ENCODE data around the gene INO80.

The INO80 gene

DNA sequence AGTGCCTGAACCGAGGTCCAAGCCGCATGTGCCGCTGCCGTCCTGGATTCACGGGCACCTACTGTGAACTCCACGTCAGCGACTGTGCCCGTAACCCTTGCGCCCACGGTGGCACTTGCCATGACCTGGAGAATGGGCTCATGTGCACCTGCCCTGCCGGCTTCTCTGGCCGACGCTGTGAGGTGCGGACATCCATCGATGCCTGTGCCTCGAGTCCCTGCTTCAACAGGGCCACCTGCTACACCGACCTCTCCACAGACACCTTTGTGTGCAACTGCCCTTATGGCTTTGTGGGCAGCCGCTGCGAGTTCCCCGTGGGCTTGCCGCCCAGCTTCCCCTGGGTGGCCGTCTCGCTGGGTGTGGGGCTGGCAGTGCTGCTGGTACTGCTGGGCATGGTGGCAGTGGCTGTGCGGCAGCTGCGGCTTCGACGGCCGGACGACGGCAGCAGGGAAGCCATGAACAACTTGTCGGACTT, 179.8 kb downstream of the INO80 start:
- no peaks in the 10 kb centered on the region for H3K36me3 Mint-ChIP-seq
- H3K27me3 Mint-ChIP-seq, result peaks cover 24% of the 10 kb centered on the region
- ATAC-seq, result no peak

GRCh38 chr15:40934457-40934856, 181.6 kb downstream of the INO80 start:
- peaks cover 42% of the 10 kb centered on the region for H3K27me3 Mint-ChIP-seq
- no peaks in the 10 kb centered on the region for H3K36me3 Mint-ChIP-seq
- no peaks in the 10 kb centered on the region for H3K9me3 Mint-ChIP-seq
- ATAC-seq, result no peak
- H3K4me3 Mint-ChIP-seq, result no peak overlapping the region
- peaks cover 23% of the 10 kb centered on the region for H3K4me1 Mint-ChIP-seq
- no peak overlapping the region for H3K27ac Mint-ChIP-seq

More for the DNA sequence above, 179.8 kb downstream of the INO80 start:
- H3K4me1 Mint-ChIP-seq, result peaks cover 19% of the 10 kb centered on the region
- no peak overlapping the region for H3K27ac Mint-ChIP-seq
- H3K9me3 Mint-ChIP-seq, result no peaks in the 10 kb centered on the region
- no peak overlapping the region for H3K4me3 Mint-ChIP-seq

GRCh38 chr15:40933517-40933902, 182.6 kb downstream of the INO80 start:
- Mint-ChIP-seq H3K9me3 (no peaks in the 10 kb centered on the region), H3K27me3 (peaks cover 52% of the 10 kb centered on the region), H3K27ac (no peak overlapping the region), H3K36me3 (no peaks in the 10 kb centered on the region), H3K4me3 (no peak overlapping the region), H3K4me1 (peaks cover 32% of the 10 kb centered on the region)
- no peak for ATAC-seq

- Mint-ChIP-seq H3K4me1 (peaks cover 35% of the 10 kb centered on the region), H3K36me3 (no peaks in the 10 kb centered on the region), H3K27me3 (peaks cover 56% of the 10 kb centered on the region), H3K27ac (no peak overlapping the region), H3K9me3 (no peaks in the 10 kb centered on the region), H3K4me3 (no peak overlapping the region)
- no peak for ATAC-seq
Measured at GRCh38 chr15:40932649-40933516, 183.2 kb downstream of the INO80 start.

- Mint-ChIP-seq H3K9me3 (no peaks in the 10 kb centered on the region), H3K4me3 (no peak overlapping the region), H3K36me3 (no peaks in the 10 kb centered on the region), H3K4me1 (peaks cover 39% of the 10 kb centered on the region), H3K27ac (no peak overlapping the region), H3K27me3 (peaks cover 61% of the 10 kb centered on the region)
- no peak for ATAC-seq
Measured at GRCh38 chr15:40932156-40932555, 183.9 kb downstream of the INO80 start.

GRCh38 chr15:40931300-40932142, 184.6 kb downstream of the INO80 start:
- no peak for ATAC-seq
- Mint-ChIP-seq H3K27me3 (peaks cover 68% of the 10 kb centered on the region), H3K27ac (no peak overlapping the region), H3K36me3 (no peaks in the 10 kb centered on the region), H3K4me1 (peaks cover 45% of the 10 kb centered on the region), H3K9me3 (no peaks in the 10 kb centered on the region), H3K4me3 (peak overlapping the region; percentile 75)

GRCh38 chr15:40930430-40931299, 185.4 kb downstream of the INO80 start:
- Mint-ChIP-seq H3K4me3 (peak overlapping the region; percentile 75), H3K27me3 (peaks cover 76% of the 10 kb centered on the region), H3K36me3 (no peaks in the 10 kb centered on the region), H3K9me3 (no peaks in the 10 kb centered on the region), H3K4me1 (peaks cover 52% of the 10 kb centered on the region), H3K27ac (no peak overlapping the region)
- ATAC-seq, result no peak

GRCh38 chr15:40929660-40930429, 186.2 kb downstream of the INO80 start:
- ATAC-seq, result no peak
- peaks cover 52% of the 10 kb centered on the region for H3K4me1 Mint-ChIP-seq
- no peak overlapping the region for H3K27ac Mint-ChIP-seq
- H3K9me3 Mint-ChIP-seq, result no peaks in the 10 kb centered on the region
- no peaks in the 10 kb centered on the region for H3K36me3 Mint-ChIP-seq
- peaks cover 84% of the 10 kb centered on the region for H3K27me3 Mint-ChIP-seq
- peak overlapping the region; percentile 75 for H3K4me3 Mint-ChIP-seq
